Glutamatergic neuron (in vitro differentiated cells): ENCODE data around the gene LEF1. TPM values are rescaled to one million over a fixed set of nuclear protein-coding genes. Genes with fewer than 3 reads are reported as not detected.

ENCODE experiments used
- DNase-seq: peaks from one replicate; pipeline ENCODE4 v3.0.0; 2022
- H3K27ac Mint-ChIP-seq: one replicate; pipeline ENCODE4 v1.8.0; 2020; ENCODE audit warnings: mild to moderate bottlenecking, mixed read lengths, inconsistent platforms; ENCODE audit not compliant: unreplicated experiment
- H3K27me3 Mint-ChIP-seq: one replicate; pipeline ENCODE4 v1.8.0; 2020; ENCODE audit warnings: mild to moderate bottlenecking, moderate library complexity, mixed read lengths, inconsistent platforms; ENCODE audit not compliant: unreplicated experiment
- H3K36me3 Mint-ChIP-seq: one replicate; pipeline ENCODE4 v1.8.0; 2020; ENCODE audit warnings: mild to moderate bottlenecking, mixed read lengths, inconsistent platforms; ENCODE audit not compliant: unreplicated experiment
- H3K4me1 Mint-ChIP-seq: one replicate; pipeline ENCODE4 v1.8.0; 2020; ENCODE audit warnings: mild to moderate bottlenecking, low read depth, mixed read lengths, inconsistent platforms; ENCODE audit not compliant: unreplicated experiment
- H3K4me3 Mint-ChIP-seq: one replicate; pipeline ENCODE4 v1.8.0; 2020; ENCODE audit warnings: mild to moderate bottlenecking, mixed read lengths, inconsistent platforms; ENCODE audit not compliant: unreplicated experiment
- H3K9me3 Mint-ChIP-seq: one replicate; pipeline ENCODE4 v1.8.0; 2020; ENCODE audit warnings: mild to moderate bottlenecking, moderate library complexity, mixed read lengths, inconsistent platforms; ENCODE audit not compliant: unreplicated experiment
- total RNA-seq: library from RNA; stranded (reverse); fragmentation: NEBNext Ultra II Directional; extraction: Animal tissue kit (Norgen Biotek cat#: 25700); gene quantifications from one replicate; pipeline ENCODE4 v1.2.1, GENCODE V29; 2021; ENCODE audit not compliant: unreplicated experiment
- TF ChIP-seq, protein P1 (sequence below): fragments of 200-600 bp; sonication (generic); IDR thresholded peaks from one replicate; pipeline ENCODE4 v1.5.0; 2021; ENCODE audit not compliant: partially characterized antibody, unreplicated experiment

LEF1 gene
- total RNA-seq, 1 donor from 2014 or later: 0.98 TPM

GRCh38 chr4:108160741-108161352 lies 7.9 kb downstream of the LEF1 start:
- no peaks in the 10 kb centered on the region for H3K4me1 Mint-ChIP-seq
- H3K27ac Mint-ChIP-seq: no peak overlapping the region
- no peaks in the 10 kb centered on the region for H3K9me3 Mint-ChIP-seq
- no peak overlapping the region for H3K4me3 Mint-ChIP-seq
- TF ChIP-seq, protein P1, sequence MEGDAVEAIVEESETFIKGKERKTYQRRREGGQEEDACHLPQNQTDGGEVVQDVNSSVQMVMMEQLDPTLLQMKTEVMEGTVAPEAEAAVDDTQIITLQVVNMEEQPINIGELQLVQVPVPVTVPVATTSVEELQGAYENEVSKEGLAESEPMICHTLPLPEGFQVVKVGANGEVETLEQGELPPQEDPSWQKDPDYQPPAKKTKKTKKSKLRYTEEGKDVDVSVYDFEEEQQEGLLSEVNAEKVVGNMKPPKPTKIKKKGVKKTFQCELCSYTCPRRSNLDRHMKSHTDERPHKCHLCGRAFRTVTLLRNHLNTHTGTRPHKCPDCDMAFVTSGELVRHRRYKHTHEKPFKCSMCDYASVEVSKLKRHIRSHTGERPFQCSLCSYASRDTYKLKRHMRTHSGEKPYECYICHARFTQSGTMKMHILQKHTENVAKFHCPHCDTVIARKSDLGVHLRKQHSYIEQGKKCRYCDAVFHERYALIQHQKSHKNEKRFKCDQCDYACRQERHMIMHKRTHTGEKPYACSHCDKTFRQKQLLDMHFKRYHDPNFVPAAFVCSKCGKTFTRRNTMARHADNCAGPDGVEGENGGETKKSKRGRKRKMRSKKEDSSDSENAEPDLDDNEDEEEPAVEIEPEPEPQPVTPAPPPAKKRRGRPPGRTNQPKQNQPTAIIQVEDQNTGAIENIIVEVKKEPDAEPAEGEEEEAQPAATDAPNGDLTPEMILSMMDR: no peak
- DNase-seq: no peak
- H3K36me3 Mint-ChIP-seq: no peaks in the 10 kb centered on the region
- peaks cover 4% of the 10 kb centered on the region for H3K27me3 Mint-ChIP-seq

DNA sequence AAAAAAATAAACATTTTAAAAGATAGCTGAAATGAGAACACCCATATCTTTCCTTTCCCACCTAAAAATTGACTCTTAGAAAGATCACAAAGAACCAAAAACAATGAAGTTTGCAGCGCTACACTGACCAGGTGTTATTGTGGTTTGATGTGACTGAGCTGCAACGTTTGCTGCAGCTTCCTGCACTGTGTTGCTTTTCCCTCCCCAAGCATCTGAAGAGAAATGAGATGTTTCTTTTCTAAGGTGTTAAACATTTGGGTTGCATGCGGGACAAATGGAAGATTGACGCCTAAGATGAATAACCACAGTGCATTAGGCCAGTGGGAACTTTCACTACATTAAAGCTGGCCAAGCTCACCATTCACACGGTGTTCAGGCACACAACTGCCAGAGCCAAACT lies 8.9 kb downstream of the LEF1 start:
- Mint-ChIP-seq H3K27ac (no peak overlapping the region), H3K4me3 (no peak overlapping the region), H3K27me3 (peaks cover under 1% of the 10 kb centered on the region), H3K9me3 (no peaks in the 10 kb centered on the region), H3K4me1 (no peaks in the 10 kb centered on the region), H3K36me3 (no peaks in the 10 kb centered on the region)
- no peak for DNase-seq
- TF ChIP-seq, protein P1: no peak

DNA sequence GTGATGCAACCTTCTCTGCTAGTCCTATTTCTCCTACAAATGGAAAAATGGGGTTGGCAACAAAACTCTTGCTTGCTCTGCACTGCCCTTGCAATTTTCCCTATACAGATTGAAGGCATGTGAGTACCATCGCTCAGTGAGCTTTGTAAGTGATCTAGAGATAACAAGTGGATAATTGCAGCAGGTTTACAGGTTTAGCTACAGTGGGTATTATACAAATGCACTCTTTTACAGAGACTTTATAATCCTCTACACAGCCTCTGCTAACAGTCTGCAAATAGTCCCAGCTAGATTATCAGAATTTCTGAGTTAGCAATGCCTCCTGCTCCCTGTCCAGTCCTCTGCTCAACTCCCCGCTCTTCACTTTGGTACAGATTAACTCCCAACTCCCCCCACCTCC lies 11.1 kb downstream of the LEF1 start:
- Mint-ChIP-seq H3K4me3 (no peak overlapping the region), H3K36me3 (no peaks in the 10 kb centered on the region), H3K9me3 (no peaks in the 10 kb centered on the region), H3K27me3 (no peaks in the 10 kb centered on the region), H3K4me1 (no peaks in the 10 kb centered on the region), H3K27ac (no peak overlapping the region)
- DNase-seq: no peak
- TF ChIP-seq, protein P1: no peak

DNA sequence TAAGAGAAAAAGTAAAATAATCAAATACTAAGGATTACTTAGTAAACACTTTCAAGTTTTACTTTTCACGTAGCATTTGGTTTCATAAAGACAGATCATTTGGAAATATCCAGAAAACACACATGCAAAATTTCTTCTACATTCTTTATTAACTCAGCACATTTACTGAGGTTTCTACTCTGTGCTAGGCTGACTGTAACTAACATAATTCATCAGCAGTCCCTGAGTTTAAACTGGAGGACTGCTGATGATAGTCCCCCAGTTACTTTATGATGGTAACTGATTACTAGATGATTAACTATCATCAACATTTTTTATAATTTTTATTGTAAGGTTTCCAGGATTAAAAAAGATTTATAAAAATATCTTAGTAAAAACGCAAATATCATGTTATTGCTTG lies 12.3 kb downstream of the LEF1 start:
- Mint-ChIP-seq H3K27me3 (no peaks in the 10 kb centered on the region), H3K4me1 (no peaks in the 10 kb centered on the region), H3K36me3 (no peaks in the 10 kb centered on the region), H3K9me3 (no peaks in the 10 kb centered on the region), H3K4me3 (no peak overlapping the region), H3K27ac (no peak overlapping the region)
- DNase-seq: no peak
- TF ChIP-seq, protein P1: no peak

DNA sequence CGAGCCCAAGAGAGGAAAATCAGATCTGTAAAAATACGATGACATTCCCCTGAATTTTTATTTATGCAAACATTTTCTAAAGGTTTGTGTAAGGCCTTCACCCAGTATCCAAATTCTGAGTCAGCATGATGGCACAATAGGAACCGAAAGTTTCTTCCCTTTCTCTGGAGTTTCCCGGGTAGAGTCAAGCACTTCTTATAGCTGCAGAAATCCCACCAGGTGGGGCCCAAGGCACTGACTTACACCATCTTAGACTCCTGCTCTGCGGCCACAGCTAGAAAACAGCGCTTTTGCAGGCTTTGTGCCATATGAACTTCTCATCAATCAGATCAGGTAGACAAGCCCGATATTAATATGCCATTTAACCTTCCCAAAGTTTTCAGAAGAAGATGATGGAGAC lies 13.4 kb downstream of the LEF1 start:
- H3K27me3 Mint-ChIP-seq: no peaks in the 10 kb centered on the region
- no peaks in the 10 kb centered on the region for H3K36me3 Mint-ChIP-seq
- H3K4me1 Mint-ChIP-seq: no peaks in the 10 kb centered on the region
- no peak overlapping the region for H3K27ac Mint-ChIP-seq
- H3K4me3 Mint-ChIP-seq: no peak overlapping the region
- DNase-seq: no peak
- H3K9me3 Mint-ChIP-seq: no peaks in the 10 kb centered on the region
- TF ChIP-seq, protein P1: no peak
